Activated naive CD8-positive, alpha-beta T cell treated with anti-CD3 and anti-CD28 coated beads, Interleukin-2, amount 50 U/mL, for 24 hours (primary cell): ENCODE results near the gene TIAM2.

ENCODE experiments used
- ATAC-seq: fragments of 150-1000 bp; cut with Tn5 transposase; one replicate; pipeline ENCODE4 v1.10.0; 2021
- DNase-seq: peaks from one replicate; pipeline ENCODE4 v3.0.0; 2021
- H3K27ac Mint-ChIP-seq: one replicate; pipeline ENCODE4 v1.8.0; 2021; ENCODE audit warnings: mild to moderate bottlenecking, mixed read lengths
- H3K27me3 Mint-ChIP-seq: one replicate; pipeline ENCODE4 v1.8.0; 2021; ENCODE audit warnings: mixed read lengths
- H3K36me3 Mint-ChIP-seq: one replicate; pipeline ENCODE4 v1.8.0; 2021; ENCODE audit warnings: low read depth, mixed read lengths
- H3K4me1 Mint-ChIP-seq: one replicate; pipeline ENCODE4 v1.8.0; 2021; ENCODE audit warnings: mixed read lengths
- H3K4me3 Mint-ChIP-seq: one replicate; pipeline ENCODE4 v1.8.0; 2021; ENCODE audit warnings: mild to moderate bottlenecking, moderate library complexity, mixed read lengths
- H3K9me3 Mint-ChIP-seq: one replicate; pipeline ENCODE4 v1.8.0; 2021; ENCODE audit warnings: mixed read lengths

TIAM2 gene

GRCh38 chr6:155026022-155026705, 31.0 kb downstream of the TIAM2 start:
- Mint-ChIP-seq H3K9me3 (no peaks in the 10 kb centered on the region), H3K36me3 (no peaks in the 10 kb centered on the region), H3K4me3 (no peak overlapping the region), H3K4me1 (peaks cover 6% of the 10 kb centered on the region), H3K27ac (no peak overlapping the region), H3K27me3 (peaks cover 5% of the 10 kb centered on the region)
- ATAC-seq, result no peak
- no peak for DNase-seq

GRCh38 chr6:155026706-155027045, 31.6 kb downstream of the TIAM2 start:
- H3K27me3 Mint-ChIP-seq, result peaks cover 5% of the 10 kb centered on the region
- peaks cover 6% of the 10 kb centered on the region for H3K4me1 Mint-ChIP-seq
- H3K9me3 Mint-ChIP-seq, result no peaks in the 10 kb centered on the region
- ATAC-seq (no peak), DNase-seq (no peak)
- no peaks in the 10 kb centered on the region for H3K36me3 Mint-ChIP-seq
- no peak overlapping the region for H3K4me3 Mint-ChIP-seq
- H3K27ac Mint-ChIP-seq, result no peak overlapping the region

GRCh38 chr6:155030148-155030720, 35.1 kb downstream of the TIAM2 start:
- no peaks in the 10 kb centered on the region for H3K9me3 Mint-ChIP-seq
- no peak for ATAC-seq
- H3K36me3 Mint-ChIP-seq, result no peaks in the 10 kb centered on the region
- no peak overlapping the region for H3K27ac Mint-ChIP-seq
- H3K4me1 Mint-ChIP-seq, result peaks cover 6% of the 10 kb centered on the region
- no peaks in the 10 kb centered on the region for H3K27me3 Mint-ChIP-seq
- H3K4me3 Mint-ChIP-seq, result no peak overlapping the region
- no peak for DNase-seq

DNA sequence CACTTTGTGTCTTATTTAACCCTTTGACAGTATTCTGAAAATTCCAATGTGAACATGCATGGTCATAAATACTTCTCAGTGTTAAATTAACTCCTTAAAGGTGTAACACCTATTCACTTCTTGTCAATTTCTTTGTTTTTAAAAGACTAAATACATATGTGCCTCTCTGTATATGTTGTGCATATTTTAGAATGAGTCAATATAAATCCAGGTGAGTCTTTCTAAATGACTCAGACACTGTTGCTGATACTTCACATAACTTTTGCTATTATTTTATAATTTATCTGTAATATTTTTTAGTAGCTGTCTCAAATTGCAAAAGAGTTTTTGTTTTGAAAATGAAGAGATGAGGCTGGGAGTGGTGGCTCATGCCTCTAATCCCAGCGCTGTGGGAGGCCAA, 36.0 kb downstream of the TIAM2 start:
- no peak overlapping the region for H3K27ac Mint-ChIP-seq
- H3K4me3 Mint-ChIP-seq, result no peak overlapping the region
- H3K9me3 Mint-ChIP-seq, result no peaks in the 10 kb centered on the region
- ATAC-seq (no peak), DNase-seq (no peak)
- peaks cover 3% of the 10 kb centered on the region for H3K27me3 Mint-ChIP-seq
- H3K4me1 Mint-ChIP-seq, result peaks cover 6% of the 10 kb centered on the region
- no peaks in the 10 kb centered on the region for H3K36me3 Mint-ChIP-seq

DNA sequence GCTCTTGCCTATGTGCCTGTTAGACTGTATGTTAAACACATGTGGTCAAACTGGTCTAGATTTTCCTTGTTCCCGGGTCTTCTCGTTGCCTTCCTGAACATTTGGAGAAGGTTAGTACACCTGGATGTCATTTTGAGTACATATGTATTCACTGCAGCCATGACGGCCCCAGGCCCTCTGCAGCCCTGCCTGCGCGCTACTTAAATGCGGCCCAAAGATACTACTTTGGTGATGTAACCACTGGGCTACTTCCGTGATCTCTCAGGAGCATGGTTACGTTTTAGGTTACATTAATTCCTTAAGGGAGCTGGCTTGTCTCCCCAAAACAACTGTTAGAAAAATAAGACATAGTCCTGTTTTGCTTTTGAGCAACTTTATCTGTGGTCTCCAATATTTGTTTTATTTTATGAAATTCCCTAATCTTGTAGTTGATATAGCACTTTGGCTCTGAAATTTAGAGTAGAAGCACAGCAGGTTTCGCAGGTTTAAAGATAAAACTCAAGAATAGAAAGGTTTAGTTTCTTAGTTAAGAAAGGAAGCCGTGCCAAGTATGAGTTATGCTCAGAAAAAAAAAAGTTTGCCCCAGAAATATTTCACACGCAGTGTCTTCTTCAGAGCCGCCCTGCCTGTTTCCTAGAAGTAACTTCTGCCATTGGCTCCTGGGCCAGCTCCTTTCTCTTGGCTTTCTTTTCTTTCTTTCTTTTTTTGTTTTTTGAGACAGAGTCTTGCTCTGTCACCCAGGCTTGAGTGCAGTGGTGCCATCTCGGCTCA, 38.1 kb downstream of the TIAM2 start:
- H3K4me1 Mint-ChIP-seq, result no peaks in the 10 kb centered on the region
- H3K27ac Mint-ChIP-seq, result no peak overlapping the region
- H3K27me3 Mint-ChIP-seq, result peaks cover 4% of the 10 kb centered on the region
- ATAC-seq (no peak), DNase-seq (no peak)
- no peaks in the 10 kb centered on the region for H3K36me3 Mint-ChIP-seq
- no peaks in the 10 kb centered on the region for H3K9me3 Mint-ChIP-seq
- no peak overlapping the region for H3K4me3 Mint-ChIP-seq

DNA sequence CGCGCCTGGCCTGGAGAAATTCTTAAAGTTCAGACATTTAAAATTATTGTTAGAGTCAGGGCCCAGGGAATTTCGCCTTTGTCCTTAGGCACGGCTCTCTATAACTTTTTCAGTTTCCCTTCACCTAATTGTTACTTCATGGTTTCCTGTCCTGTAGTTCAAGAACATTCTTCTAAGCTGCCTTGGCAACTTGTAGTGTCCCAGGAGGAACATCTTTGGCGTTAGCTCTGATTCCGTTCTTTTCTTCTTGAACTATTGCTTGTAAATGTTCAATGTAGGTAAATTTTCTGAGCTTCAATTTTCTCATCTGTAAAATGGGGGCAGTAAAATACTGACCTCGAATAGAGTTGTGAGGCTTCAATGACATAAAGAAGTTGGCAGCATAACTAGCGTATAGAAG, 41.8 kb downstream of the TIAM2 start:
- H3K4me1 Mint-ChIP-seq, result no peaks in the 10 kb centered on the region
- no peaks in the 10 kb centered on the region for H3K36me3 Mint-ChIP-seq
- H3K27me3 Mint-ChIP-seq, result peaks cover 14% of the 10 kb centered on the region
- H3K27ac Mint-ChIP-seq, result no peak overlapping the region
- H3K4me3 Mint-ChIP-seq, result no peak overlapping the region
- ATAC-seq (no peak), DNase-seq (no peak)
- no peaks in the 10 kb centered on the region for H3K9me3 Mint-ChIP-seq

DNA sequence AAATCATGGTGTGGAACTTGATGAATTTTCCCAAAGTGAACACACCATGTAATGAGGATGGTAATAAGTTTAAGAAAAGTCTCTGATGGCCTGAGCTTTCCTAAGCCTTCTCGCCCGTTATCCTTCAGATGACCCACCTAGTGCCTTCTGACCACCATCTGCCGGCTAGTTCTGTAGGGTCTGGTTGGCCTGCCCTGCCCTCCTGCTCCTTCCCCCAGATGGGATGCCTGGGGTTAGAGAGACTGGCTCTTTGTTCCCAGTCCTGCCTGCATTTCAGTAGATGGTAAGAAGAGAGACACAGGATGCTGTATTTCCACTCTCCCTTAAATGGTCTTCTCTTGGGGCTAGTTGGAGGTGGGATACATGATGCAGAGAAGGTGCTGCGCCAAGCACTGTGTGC, 43.0 kb downstream of the TIAM2 start:
- Mint-ChIP-seq H3K9me3 (no peaks in the 10 kb centered on the region), H3K4me3 (no peak overlapping the region), H3K27ac (no peak overlapping the region), H3K27me3 (peaks cover 20% of the 10 kb centered on the region), H3K4me1 (no peaks in the 10 kb centered on the region), H3K36me3 (no peaks in the 10 kb centered on the region)
- DNase-seq (no peak), ATAC-seq (no peak)

DNA sequence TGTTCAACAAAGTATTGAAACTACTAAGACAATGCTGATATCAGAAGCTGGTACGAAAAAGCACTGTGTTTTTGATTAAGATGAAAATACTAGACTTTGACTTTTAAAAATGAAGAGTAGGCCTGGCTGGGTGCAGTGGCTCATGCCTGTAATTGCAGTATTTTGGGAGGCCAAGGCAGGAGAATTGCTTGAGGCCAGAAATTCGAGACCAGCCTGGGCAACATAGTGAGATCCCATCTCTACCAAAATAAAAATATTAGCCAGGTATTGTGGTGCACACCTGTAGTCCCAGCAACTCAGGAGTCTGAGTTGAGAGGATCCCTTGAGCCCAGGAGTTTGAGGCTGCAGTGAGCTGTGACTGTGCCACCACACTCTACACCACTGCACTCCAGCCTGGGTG, 43.4 kb downstream of the TIAM2 start:
- DNase-seq, result no peak
- Mint-ChIP-seq H3K27ac (no peak overlapping the region), H3K4me1 (no peaks in the 10 kb centered on the region), H3K36me3 (no peaks in the 10 kb centered on the region), H3K4me3 (no peak overlapping the region), H3K27me3 (peaks cover 20% of the 10 kb centered on the region), H3K9me3 (no peaks in the 10 kb centered on the region)
- ATAC-seq, result no peak

GRCh38 chr6:155039618-155040017, 44.5 kb downstream of the TIAM2 start:
- Mint-ChIP-seq H3K9me3 (no peaks in the 10 kb centered on the region), H3K27ac (no peak overlapping the region), H3K27me3 (peaks cover 20% of the 10 kb centered on the region), H3K4me3 (no peak overlapping the region), H3K36me3 (no peaks in the 10 kb centered on the region), H3K4me1 (no peaks in the 10 kb centered on the region)
- DNase-seq, result no peak
- ATAC-seq, result no peak

DNA sequence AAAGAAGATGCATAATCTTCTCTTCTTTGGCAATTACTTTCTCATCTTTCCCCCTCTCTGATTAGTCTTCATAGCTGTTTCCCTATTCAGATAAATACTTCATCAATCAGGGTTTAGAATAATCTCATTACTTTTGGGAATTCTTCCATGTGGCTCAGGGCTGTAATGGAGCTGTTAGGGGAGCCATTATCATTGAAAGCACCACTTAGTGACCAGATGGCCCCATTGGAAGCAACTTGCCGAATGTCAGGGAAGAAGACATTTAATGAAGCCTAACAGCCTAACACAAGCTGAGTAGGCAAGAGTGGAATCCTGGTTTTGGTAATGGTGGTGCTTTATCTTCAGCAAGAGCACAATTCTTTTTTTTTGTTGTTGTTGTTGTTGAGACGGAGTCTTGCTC, 45.0 kb downstream of the TIAM2 start:
- Mint-ChIP-seq H3K27me3 (peaks cover 22% of the 10 kb centered on the region), H3K36me3 (no peaks in the 10 kb centered on the region), H3K9me3 (no peaks in the 10 kb centered on the region), H3K4me3 (no peak overlapping the region), H3K27ac (no peak overlapping the region), H3K4me1 (peaks cover 1% of the 10 kb centered on the region)
- ATAC-seq (no peak), DNase-seq (no peak)

GRCh38 chr6:155040901-155041650, 46.0 kb downstream of the TIAM2 start:
- H3K9me3 Mint-ChIP-seq, result no peaks in the 10 kb centered on the region
- H3K4me3 Mint-ChIP-seq, result no peak overlapping the region
- H3K36me3 Mint-ChIP-seq, result no peaks in the 10 kb centered on the region
- ATAC-seq, result no peak
- peaks cover 1% of the 10 kb centered on the region for H3K4me1 Mint-ChIP-seq
- no peak overlapping the region for H3K27ac Mint-ChIP-seq
- DNase-seq, result no peak
- peaks cover 18% of the 10 kb centered on the region for H3K27me3 Mint-ChIP-seq

DNA sequence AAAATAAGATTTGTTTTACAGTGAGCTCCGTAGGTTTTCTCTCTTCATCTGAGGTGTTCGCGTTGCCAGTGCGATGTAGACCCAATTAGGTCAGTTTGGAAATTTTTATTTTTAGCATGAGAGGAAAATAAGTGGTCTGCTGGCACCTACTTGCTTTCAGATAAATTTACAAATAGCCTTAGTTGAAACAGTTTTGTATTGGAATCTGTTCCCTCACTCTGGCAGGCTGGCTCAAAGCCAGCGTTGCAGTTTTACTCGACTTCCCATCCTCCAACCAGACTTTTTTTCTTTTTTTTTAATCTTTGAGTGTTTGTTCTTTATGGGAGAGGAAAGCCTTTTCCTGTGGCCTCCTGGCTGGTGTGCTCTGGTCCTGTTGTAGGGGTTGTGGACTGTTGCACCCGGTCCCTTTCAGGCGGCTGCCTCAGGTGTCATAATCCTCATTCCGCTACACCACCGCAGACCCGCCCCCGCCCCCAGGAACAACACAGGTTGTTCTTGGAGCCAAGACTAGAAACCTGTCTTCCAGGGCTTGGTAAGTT, 46.7 kb downstream of the TIAM2 start:
- H3K4me3 Mint-ChIP-seq, result no peak overlapping the region
- DNase-seq (no peak), ATAC-seq (no peak)
- H3K27me3 Mint-ChIP-seq, result peaks cover 22% of the 10 kb centered on the region
- no peaks in the 10 kb centered on the region for H3K9me3 Mint-ChIP-seq
- no peaks in the 10 kb centered on the region for H3K36me3 Mint-ChIP-seq
- H3K4me1 Mint-ChIP-seq, result peaks cover 1% of the 10 kb centered on the region
- no peak overlapping the region for H3K27ac Mint-ChIP-seq

- Mint-ChIP-seq H3K36me3 (no peaks in the 10 kb centered on the region), H3K4me3 (no peak overlapping the region), H3K27ac (no peak overlapping the region), H3K27me3 (peaks cover 24% of the 10 kb centered on the region), H3K4me1 (peaks cover 1% of the 10 kb centered on the region), H3K9me3 (no peaks in the 10 kb centered on the region)
- ATAC-seq (no peak), DNase-seq (no peak)
Observed at GRCh38 chr6:155042983-155043382, 47.9 kb downstream of the TIAM2 start.

- DNase-seq (no peak), ATAC-seq (no peak)
- H3K27ac Mint-ChIP-seq, result no peak overlapping the region
- no peak overlapping the region for H3K4me3 Mint-ChIP-seq
- H3K4me1 Mint-ChIP-seq, result peaks cover 18% of the 10 kb centered on the region
- H3K36me3 Mint-ChIP-seq, result no peaks in the 10 kb centered on the region
- H3K27me3 Mint-ChIP-seq, result peaks cover 20% of the 10 kb centered on the region
- no peaks in the 10 kb centered on the region for H3K9me3 Mint-ChIP-seq
Observed at GRCh38 chr6:155045561-155046404, 50.7 kb downstream of the TIAM2 start.
